Esophagus muscularis mucosa (tissue), 4 donors: ENCODE measurements around the gene ARL4A. TPM values are rescaled to one million over a fixed set of nuclear protein-coding genes. Genes with fewer than 3 reads are reported as not detected.
"Not testable (repeated sequence)": the region's sequence is repeated elsewhere in the genome, so short reads cannot be mapped to it uniquely, and the experiment has no call there.

Experiments
- DNase-seq: peaks from one replicate; pipeline ENCODE4 v3.0.0-alpha.2; 2017; ENCODE audit errors: extremely low spot score
- H3K27ac ChIP-seq, 4 donors: fragments of 200-600 bp; sonication (generic); replicated peaks in 1 of 4; 1 replicate in 3 of 4; 2 replicates in 1 of 4; pipeline ENCODE4 v1.5.1; 2016 to 2019; ENCODE audit warnings: mild to moderate bottlenecking in 1 of 4
- H3K27me3 ChIP-seq, 4 donors: fragments of 200-600 bp; sonication (generic); one replicate each; pipeline versions ENCODE4 v1.5.1 to v1.6.0; 2016 to 2019
- H3K36me3 ChIP-seq, 4 donors: fragments of 200-600 bp; sonication (generic); one replicate each; pipeline ENCODE4 v1.5.1; 2016 to 2019
- H3K4me1 ChIP-seq, 4 donors: fragments of 200-600 bp; sonication (generic); one replicate each; pipeline ENCODE4 v1.5.1; 2016 to 2019
- H3K4me3 ChIP-seq, 4 donors: fragments of 200-600 bp; sonication (generic); 1 replicate in 2 of 4; 2 replicates in 2 of 4; pipeline ENCODE4 v1.5.1; 2016 to 2019; ENCODE audit warnings: mild to moderate bottlenecking in 4 of 4, moderate library complexity in 1 of 4
- H3K9me3 ChIP-seq, 4 donors: fragments of 200-600 bp; sonication (generic); 1 replicate in 3 of 4; 2 replicates in 1 of 4; pipeline ENCODE4 v1.5.1; 2016 to 2019
- EP300 ChIP-seq: sonication (generic); formaldehyde crosslinking; IDR thresholded peaks from one replicate; pipeline ENCODE4 v1.6.1; 2017; ENCODE audit warnings: antibody characterized with exemption
- POLR2A ChIP-seq: fragments of 450-650 bp; IDR thresholded peaks from one replicate; pipeline ENCODE4 v1.6.1; 2017; ENCODE audit warnings: antibody characterized with exemption, moderate library complexity, mild to moderate bottlenecking, low read depth
- POLR2AphosphoS5 ChIP-seq, 2 donors: sonication (generic); formaldehyde crosslinking; IDR thresholded peaks; one replicate each; pipeline ENCODE4 v1.6.1; 2017; ENCODE audit warnings: antibody characterized with exemption in 2 of 2
- WGBS: methylation state at CpG from one replicate; pipeline ENCODE4 v1.1.5; 2018; 5-methylcytosine and 5-hydroxymethylcytosine counted together
- intact Hi-C: fragments of 100-400 bp; cut with DNase I; formaldehyde crosslinking; loops from one replicate; pipeline ENCODE4 v1.15.1; 2023
- total RNA-seq, 4 donors: library from RNA; depleted of rRNA; stranded (reverse); fragments of >200 nt; gene quantifications; one replicate each; pipeline versions ENCODE4 v1.1.0 to v1.2.1, GENCODE V29; 2016
- TF ChIP-seq, protein P1 (sequence below), 3 experiments: fragments of 200-600 bp in 2 of 3; fragments of 450-650 bp in 1 of 3; sonication (generic) in 2 of 3; IDR thresholded peaks; one replicate each; pipeline ENCODE4 v1.5.1; 2017 to 2019; ENCODE audit warnings: antibody characterized with exemption in 3 of 3, mild to moderate bottlenecking in 2 of 3, moderate library complexity in 1 of 3

ARL4A gene
- total RNA-seq, 4 donors from 2014 or later = 34.9 to 62.3 (median 52.4) TPM

DNA sequence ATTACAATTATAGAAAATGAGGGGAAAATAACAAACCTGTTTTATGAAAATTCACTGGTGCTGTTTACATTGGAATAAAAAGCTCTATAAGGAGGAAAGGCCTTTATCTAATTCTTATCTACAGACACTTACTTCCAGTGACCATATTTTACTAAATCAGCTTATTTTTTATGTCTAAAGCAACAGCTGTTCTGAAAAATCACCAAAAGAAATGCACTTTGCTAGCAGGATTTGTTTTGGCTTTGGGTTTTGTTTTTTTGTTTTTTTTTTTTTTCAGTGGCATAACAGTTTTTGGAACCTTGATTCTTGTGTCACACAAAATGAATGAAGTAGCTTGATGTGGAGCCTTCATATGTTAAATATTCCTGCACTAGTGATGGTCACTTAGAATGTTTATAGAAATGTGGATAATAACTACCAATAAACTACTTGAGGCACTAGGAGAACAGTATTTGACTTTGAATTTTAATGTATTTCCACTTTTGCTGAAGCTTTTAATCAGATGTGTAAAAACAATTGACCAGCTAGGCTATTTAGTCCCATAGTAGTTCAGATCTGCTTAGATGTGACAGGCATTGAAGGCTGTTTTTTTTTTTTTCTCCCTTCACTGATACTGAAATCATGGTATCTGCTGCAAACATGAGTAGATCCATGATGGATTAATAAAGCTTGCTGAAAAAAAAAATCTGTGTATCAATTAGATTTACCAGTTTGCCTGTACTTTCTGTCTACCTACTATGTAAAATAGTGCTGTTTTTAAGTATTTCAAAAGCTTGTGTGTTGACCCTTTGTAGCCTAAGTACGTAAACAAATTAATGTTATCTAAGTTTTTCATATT lies 2.8 kb downstream of the ARL4A start:
- DNase-seq = no peak
- no peaks in the 10 kb centered on the region for H3K27me3 ChIP-seq
- WGBS = 92% methylated on average over 1 of the region's 1 CpG
- TF ChIP-seq EP300 = no peak
- TF ChIP-seq, protein P1, sequence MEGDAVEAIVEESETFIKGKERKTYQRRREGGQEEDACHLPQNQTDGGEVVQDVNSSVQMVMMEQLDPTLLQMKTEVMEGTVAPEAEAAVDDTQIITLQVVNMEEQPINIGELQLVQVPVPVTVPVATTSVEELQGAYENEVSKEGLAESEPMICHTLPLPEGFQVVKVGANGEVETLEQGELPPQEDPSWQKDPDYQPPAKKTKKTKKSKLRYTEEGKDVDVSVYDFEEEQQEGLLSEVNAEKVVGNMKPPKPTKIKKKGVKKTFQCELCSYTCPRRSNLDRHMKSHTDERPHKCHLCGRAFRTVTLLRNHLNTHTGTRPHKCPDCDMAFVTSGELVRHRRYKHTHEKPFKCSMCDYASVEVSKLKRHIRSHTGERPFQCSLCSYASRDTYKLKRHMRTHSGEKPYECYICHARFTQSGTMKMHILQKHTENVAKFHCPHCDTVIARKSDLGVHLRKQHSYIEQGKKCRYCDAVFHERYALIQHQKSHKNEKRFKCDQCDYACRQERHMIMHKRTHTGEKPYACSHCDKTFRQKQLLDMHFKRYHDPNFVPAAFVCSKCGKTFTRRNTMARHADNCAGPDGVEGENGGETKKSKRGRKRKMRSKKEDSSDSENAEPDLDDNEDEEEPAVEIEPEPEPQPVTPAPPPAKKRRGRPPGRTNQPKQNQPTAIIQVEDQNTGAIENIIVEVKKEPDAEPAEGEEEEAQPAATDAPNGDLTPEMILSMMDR (IDR thresholded peaks at IDR 0.05) = no peak
- TF ChIP-seq POLR2AphosphoS5 (IDR thresholded peaks at IDR 0.05) = no peak
- no peak for TF ChIP-seq POLR2A
- no peaks in the 10 kb centered on the region for H3K36me3 ChIP-seq
- no peak overlapping the region for H3K27ac ChIP-seq
- intact Hi-C loops = no loop called here
- H3K9me3 ChIP-seq = no peaks in the 10 kb centered on the region
- H3K4me1 ChIP-seq = peaks cover 0 to 48% (median 27%) of the 10 kb centered on the region in 4 donors
- H3K4me3 ChIP-seq = peak overlapping the region; percentile 88 to 97 (median 93)

DNA sequence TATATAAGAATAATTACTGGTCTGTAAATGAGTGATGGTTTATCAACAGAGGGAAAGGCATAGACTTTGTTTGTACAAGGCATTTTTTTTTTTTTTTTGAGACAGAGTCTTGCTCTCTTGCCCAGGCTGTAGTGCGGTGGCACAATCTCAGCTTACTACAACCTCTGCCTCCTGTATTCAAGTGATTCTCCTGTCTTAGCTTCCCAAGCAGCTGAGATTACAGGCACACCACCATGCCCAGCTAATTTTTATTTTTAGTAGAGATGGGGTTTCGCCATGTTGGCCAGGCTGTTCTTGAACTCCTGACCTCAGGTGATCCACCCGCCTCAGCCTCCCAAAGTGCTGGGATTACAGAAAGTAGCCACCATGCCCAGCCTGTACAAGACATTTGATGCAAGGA lies 4.0 kb downstream of the ARL4A start:
- WGBS = 94% methylated on average over 3 of the region's 3 CpGs
- H3K27me3 ChIP-seq, intact Hi-C loops, H3K9me3 ChIP-seq, H3K4me3 ChIP-seq, H3K36me3 ChIP-seq, DNase-seq, H3K27ac ChIP-seq: not testable (repeated sequence)
- peaks cover 5 to 40% (median 20%) of the 10 kb centered on the region in 4 donors for H3K4me1 ChIP-seq

DNA sequence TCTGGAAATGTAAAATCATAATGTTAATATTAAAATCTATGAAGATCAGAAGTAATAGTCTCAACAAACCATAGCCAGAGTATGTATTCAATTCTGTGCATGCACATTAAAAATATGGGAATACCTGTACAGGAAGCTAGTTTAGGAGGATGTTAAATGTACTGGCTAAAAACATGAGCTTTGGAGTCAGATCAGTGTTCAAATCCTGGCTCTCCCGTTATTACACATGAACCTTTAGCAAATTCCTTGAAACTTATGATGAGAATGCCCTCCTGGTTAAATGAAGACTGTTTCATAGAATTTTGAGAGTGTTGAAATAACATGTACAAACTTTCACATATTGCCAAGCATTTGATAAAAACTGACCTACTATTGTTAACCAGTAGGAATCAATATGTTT lies 4.6 kb downstream of the ARL4A start:
- 100% methylated on average over 1 of the region's 1 CpG for WGBS
- Histone ChIP-seq H3K4me1 (peaks cover 5 to 40% (median 19%) of the 10 kb centered on the region in 4 donors), H3K36me3 (no peaks in the 10 kb centered on the region), H3K27ac (no peak overlapping the region), H3K27me3 (no peaks in the 10 kb centered on the region), H3K4me3 (no peak overlapping the region), H3K9me3 (no peaks in the 10 kb centered on the region)
- DNase-seq = no peak
- TF ChIP-seq, protein P1 (IDR thresholded peaks at IDR 0.05) = no peak
- no peak for TF ChIP-seq POLR2A
- TF ChIP-seq EP300 = no peak
- TF ChIP-seq POLR2AphosphoS5 (IDR thresholded peaks at IDR 0.05) = no peak
- intact Hi-C loops = no loop called here

DNA sequence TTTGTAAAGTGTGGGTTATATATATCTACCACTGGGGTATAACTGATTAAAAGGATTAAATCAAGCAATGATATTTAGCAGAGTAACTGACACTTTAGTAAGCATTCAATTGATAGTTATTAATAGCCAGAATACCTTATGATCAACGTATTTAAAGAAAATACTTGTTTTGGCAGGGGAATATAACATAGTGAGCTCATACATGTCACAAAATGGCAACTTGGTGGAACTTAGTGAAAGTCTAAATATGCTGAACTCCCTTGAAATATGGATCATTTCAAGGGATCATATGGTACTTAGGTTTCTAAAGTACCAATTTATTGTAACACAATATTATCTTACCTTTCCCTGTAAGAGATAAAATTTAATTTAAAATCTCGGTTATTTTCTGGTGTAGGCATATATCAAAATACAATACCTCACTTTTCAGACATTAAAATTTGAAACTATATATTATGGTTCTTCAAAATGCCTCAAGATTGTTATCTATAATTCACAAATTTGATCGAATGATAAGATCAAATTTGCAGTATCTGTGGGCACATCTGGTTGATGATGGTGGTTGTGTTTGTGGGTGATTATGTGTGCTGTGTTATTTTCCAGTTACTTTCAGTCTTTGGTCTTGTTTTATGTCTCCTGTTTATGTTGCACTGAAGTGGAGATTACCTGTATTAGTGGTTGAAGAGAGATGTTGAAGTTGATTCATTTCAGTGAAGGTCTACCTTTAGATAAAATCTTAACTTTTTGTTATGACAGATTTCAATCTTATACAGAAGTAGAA lies 5.2 kb downstream of the ARL4A start:
- TF ChIP-seq POLR2A (no peak), POLR2AphosphoS5 (IDR thresholded peaks at IDR 0.05) (no peak), EP300 (no peak)
- TF ChIP-seq, protein P1 (IDR thresholded peaks at IDR 0.05) = no peak
- H3K36me3 ChIP-seq = no peaks in the 10 kb centered on the region
- intact Hi-C loops = no loop called here

GRCh38 chr7:12694817-12695216 lies 7.4 kb downstream of the ARL4A start:
- Histone ChIP-seq H3K36me3 (no peaks in the 10 kb centered on the region), H3K4me3 (no peak overlapping the region), H3K9me3 (no peaks in the 10 kb centered on the region), H3K27me3 (no peaks in the 10 kb centered on the region), H3K4me1 (peaks cover 5 to 26% (median 10%) of the 10 kb centered on the region in 4 donors), H3K27ac (no peak overlapping the region)
- WGBS = 36% methylated on average over 1 of the region's 1 CpG
- TF ChIP-seq POLR2A (no peak), POLR2AphosphoS5 (IDR thresholded peaks at IDR 0.05) (no peak), EP300 (no peak)
- TF ChIP-seq, protein P1 (IDR thresholded peaks at IDR 0.05) = no peak
- DNase-seq = no peak
- intact Hi-C loops = no loop called here

More for the DNA sequence above, 5.2 kb downstream of the ARL4A start:
- no peak overlapping the region for H3K4me3 ChIP-seq
- H3K27ac ChIP-seq = no peak overlapping the region
- 62% methylated on average over 3 of the region's 3 CpGs for WGBS
- H3K4me1 ChIP-seq = peaks cover 5 to 40% (median 19%) of the 10 kb centered on the region in 4 donors
- H3K9me3 ChIP-seq = no peaks in the 10 kb centered on the region
- H3K27me3 ChIP-seq = no peaks in the 10 kb centered on the region
- no peak for DNase-seq
